ENCODE measurements around the gene SLC2A1.

The SLC2A1 gene

DNA sequence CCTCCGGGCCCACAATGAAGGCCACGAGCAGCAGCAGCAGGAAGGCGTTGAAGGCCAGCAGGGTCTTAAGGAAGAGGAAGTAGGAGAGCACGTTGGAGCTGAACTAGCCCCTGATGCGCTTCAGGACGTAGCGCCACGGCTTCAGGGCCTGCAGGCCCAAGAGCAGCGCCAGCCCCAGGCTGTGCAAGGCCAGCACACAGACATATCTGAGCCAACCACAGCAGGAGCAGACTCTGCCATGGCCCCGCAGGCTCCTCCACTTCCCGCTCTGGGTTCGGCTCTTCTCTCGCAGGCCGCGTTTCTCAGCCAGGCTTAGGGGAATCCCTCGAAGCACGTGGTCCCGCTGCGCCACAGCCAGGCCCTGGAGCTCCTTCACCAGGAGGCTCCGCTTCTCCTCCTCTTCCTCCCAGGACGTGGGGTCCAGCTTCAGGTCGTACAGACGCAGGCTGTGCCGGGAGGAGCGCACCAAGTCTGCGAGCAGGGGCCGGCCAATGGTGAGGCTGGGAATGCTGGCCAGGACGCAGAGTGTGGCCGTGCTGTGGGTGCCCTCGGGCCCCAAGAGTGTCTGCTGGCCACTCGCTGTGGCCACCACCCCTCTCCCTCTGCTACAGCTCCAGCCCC is 70.5 kb downstream of the SLC2A1 start:
- no peak for DNase-seq

DNA sequence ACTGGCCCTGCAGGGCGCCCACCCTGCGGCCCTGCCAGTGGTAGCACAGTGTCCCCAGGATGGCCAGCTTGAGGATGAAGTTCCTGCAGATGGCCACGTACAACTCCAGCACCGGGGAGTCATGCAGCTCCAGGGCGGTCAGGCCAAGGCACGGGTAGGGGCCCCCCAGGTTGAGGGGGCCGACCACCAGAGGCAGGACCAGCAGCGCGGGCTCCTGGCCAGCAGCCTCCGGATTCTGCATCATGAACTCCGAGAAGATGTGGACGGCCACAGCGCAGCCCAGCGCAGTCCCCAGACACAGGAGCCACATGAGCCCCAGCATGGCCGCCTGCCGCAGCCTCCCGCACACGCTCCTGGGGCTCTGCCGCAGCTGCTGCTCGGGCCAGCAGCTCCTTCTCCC is 71.3 kb downstream of the SLC2A1 start:
- no peak for DNase-seq

DNA sequence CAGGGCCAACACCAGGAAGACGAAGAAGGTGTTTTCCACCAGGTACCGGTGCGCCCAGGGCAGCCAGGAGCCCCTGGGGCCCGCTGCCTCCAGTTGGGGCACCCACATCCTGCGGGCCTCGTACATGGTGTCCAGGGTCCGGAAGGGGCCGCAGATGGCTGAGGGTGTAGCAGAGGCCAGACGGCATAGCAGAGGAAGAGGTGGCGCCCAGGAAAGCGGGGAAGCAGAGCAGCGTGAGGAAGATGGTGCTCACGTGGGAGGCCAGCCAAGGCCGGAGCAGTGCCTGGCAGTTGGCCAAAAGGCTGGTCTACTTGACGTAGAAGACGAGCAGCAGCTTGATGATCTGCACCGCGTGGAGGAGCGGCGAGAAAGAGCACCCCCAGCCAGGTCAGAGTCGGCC is 71.9 kb downstream of the SLC2A1 start:
- DNase-seq, result no peak

DNA sequence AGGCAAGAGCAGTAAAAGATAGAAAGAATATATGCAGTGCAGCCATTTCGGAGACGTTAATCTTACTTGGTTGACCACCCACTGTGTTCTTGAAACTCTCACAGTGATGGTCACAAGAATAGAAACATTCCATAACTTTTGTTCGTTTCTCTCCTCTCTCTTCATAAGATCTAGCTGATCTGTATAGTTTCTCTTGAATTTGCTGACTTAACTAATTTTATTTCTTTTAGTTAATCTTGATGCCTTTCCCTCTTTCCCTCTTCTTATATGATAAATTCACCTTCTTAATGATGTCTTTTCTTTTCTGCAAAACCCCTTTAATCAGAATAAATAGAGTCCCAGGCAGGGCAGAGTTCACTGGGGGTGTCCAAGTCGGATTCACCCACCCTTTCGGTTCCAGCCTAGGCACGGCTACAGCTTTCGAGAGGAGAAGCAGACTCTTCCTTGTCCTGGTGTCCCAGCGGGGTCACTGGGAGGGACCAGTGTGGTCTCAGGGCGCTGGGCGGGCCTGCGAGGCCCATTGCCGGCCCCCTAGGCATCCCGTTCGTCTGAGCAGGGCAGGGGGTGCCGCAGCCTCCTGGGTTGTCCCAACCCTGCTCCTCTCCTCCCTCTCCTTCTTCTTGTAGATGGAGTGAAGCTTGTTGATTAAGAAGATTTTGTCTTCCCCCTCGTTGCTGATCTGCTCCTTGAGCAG is 72.5 kb downstream of the SLC2A1 start:
- DNase-seq, result no peak

DNA sequence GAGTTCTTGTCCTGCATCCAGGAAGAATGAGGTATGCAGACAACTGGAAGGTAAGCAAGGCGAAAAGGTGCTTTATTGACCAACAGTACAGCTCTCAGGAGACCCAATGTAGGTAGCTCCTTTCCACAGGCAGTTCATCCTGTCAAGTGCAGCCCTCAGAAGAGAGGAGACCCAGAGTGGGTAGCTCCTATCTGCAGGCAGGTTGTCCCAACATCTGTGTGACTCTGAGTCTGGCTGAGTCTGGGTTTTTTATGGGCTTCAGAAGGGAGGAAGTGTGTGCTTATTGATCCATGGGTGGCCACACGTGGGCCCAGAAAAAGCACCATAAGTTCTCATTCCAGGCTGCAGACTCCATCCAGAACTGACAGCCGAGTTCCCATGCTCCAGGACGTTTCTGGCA is 78.3 kb downstream of the SLC2A1 start:
- no peak for DNase-seq

DNA sequence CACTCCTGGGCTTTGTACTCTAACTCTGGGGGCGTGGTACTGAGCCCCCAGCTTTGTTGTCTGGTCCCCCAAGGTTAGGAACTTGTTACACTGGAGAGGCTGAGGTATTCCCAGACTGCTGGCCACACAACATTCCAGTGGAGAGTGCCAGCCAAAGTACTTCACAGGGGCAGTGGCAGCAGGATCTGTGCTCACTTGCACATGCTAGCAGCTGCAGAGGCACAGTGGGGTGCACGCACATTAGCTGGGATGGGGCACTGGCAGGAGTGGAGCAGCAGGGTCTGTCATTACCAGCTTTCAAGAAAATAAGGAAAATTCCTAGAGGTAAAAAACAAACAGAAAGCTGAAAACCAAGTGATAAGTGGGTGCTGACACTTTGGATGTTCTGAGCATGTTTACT is 81.3 kb downstream of the SLC2A1 start:
- DNase-seq, result peak; percentile 8

DNA sequence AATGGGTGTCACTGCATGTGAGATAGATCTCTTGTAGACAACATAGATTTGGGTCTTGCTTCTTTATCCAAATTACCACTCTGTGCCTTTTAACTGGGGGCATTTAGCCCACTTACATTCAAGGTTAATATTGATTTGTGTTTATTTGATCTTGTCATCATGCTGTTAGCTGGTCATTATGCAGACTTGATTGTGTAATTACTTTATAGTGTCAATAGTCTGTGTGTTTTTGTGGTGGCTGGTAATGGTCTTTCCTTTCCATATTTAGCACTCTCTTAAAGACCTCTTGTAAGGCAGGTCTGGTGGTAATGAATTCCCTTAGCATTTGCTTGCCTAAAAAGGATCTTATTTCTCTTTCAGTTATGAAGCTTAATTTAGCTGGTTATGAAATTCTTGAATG is 82.7 kb downstream of the SLC2A1 start:
- DNase-seq, result no peak

Measured in eye (tissue), 1 donor.